A673 (cell line): ENCODE results near the gene ICAM2.

Experiments used
- EZH2 ChIP-seq: fragments of 200-600 bp; sonication (generic); IDR thresholded peaks from 2 replicates; pipeline ENCODE4 v1.6.1; 2017; ENCODE audit warnings: borderline replicate concordance, low read depth, mild to moderate bottlenecking, mixed read lengths, antibody characterized with exemption, low read length; ENCODE audit not compliant: poor library complexity, severe bottlenecking
- TF ChIP-seq, protein P1 (sequence below): fragments of 300-800, 200-600 bp; sonication (generic); conservative IDR thresholded peaks from 2 replicates; pipeline ENCODE4 v1.5.1; 2017; ENCODE audit warnings: low read depth, mild to moderate bottlenecking, antibody characterized with exemption, low read length, moderate library complexity, mixed read lengths

DNA sequence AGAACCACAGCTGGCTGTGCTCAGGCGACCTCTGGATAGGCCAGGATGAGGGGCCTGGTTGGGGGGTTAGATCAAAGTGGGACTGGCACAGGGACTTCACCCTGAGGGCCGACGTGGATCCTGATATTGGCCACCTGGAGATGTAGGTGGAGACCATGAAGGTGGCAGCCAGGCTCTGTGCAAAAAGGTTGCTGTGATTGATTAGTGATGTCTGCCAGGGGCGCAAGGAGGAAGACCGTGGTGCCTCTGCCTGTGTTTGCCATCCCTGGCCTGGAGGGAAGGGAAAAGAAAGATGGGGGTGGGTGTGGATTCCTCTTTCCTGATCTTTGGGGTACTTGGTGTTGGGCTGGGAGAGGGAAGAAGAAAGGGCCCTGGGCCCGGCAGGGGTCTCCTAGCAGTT is 47.2 kb downstream of the ICAM2 start:
- TF ChIP-seq EZH2: no peak
- TF ChIP-seq, protein P1, sequence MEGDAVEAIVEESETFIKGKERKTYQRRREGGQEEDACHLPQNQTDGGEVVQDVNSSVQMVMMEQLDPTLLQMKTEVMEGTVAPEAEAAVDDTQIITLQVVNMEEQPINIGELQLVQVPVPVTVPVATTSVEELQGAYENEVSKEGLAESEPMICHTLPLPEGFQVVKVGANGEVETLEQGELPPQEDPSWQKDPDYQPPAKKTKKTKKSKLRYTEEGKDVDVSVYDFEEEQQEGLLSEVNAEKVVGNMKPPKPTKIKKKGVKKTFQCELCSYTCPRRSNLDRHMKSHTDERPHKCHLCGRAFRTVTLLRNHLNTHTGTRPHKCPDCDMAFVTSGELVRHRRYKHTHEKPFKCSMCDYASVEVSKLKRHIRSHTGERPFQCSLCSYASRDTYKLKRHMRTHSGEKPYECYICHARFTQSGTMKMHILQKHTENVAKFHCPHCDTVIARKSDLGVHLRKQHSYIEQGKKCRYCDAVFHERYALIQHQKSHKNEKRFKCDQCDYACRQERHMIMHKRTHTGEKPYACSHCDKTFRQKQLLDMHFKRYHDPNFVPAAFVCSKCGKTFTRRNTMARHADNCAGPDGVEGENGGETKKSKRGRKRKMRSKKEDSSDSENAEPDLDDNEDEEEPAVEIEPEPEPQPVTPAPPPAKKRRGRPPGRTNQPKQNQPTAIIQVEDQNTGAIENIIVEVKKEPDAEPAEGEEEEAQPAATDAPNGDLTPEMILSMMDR: no peak
